ENCODE results near the gene HAT1.

Gene HAT1

GRCh38 chr2:171919453-171919852, 2.8 kb upstream of the HAT1 start:
- in situ Hi-C loops (cut with HindIII; ENCODE audit: low sequenced_read_pairs): no loop called here

GRCh38 chr2:171921970-171922229, 361 bp upstream of the HAT1 start:
- in situ Hi-C loops (cut with HindIII; ENCODE audit: low sequenced_read_pairs): no loop called here

GRCh38 chr2:171923206-171923605, 945 bp downstream of the HAT1 start:
- in situ Hi-C loops (cut with HindIII; ENCODE audit: low sequenced_read_pairs): no loop called here

GRCh38 chr2:171924170-171924942, 2.1 kb downstream of the HAT1 start:
- in situ Hi-C loops (cut with HindIII; ENCODE audit: low sequenced_read_pairs): no loop called here

GRCh38 chr2:171930385-171930784, 8.1 kb downstream of the HAT1 start:
- in situ Hi-C loops (cut with HindIII; ENCODE audit: low sequenced_read_pairs): no loop called here

- in situ Hi-C loops (cut with HindIII; ENCODE audit: low sequenced_read_pairs): no loop called here
These were observed 16.9 kb downstream of the HAT1 start for GRCh38 chr2:171939058-171939742.

- in situ Hi-C loops (cut with HindIII; ENCODE audit: low sequenced_read_pairs): no loop called here
These were observed 17.4 kb downstream of the HAT1 start for GRCh38 chr2:171939743-171940071.

- in situ Hi-C loops (cut with HindIII; ENCODE audit: low sequenced_read_pairs): no loop called here
These were observed 19.0 kb downstream of the HAT1 start for GRCh38 chr2:171941316-171941699.

- in situ Hi-C loops (cut with HindIII; ENCODE audit: low sequenced_read_pairs): no loop called here
These were observed 21.6 kb downstream of the HAT1 start for GRCh38 chr2:171943869-171944268.

- in situ Hi-C loops (cut with HindIII; ENCODE audit: low sequenced_read_pairs): no loop called here
These were observed 30.0 kb downstream of the HAT1 start for GRCh38 chr2:171952276-171952675.

- in situ Hi-C loops (cut with HindIII; ENCODE audit: low sequenced_read_pairs): no loop called here
These were observed 30.5 kb downstream of the HAT1 start for GRCh38 chr2:171952748-171953147.

GRCh38 chr2:171956135-171956825, 34.0 kb downstream of the HAT1 start:
- in situ Hi-C loops (cut with HindIII; ENCODE audit: low sequenced_read_pairs): no loop called here

- in situ Hi-C loops (cut with HindIII; ENCODE audit: low sequenced_read_pairs): no loop called here
These were observed 34.8 kb downstream of the HAT1 start for GRCh38 chr2:171957061-171957460.

GRCh38 chr2:171958475-171958874, 36.2 kb downstream of the HAT1 start:
- in situ Hi-C loops (cut with HindIII; ENCODE audit: low sequenced_read_pairs): no loop called here

GRCh38 chr2:171959998-171960397, 37.7 kb downstream of the HAT1 start:
- in situ Hi-C loops (cut with HindIII; ENCODE audit: low sequenced_read_pairs): no loop called here

GRCh38 chr2:171960570-171960969, 38.3 kb downstream of the HAT1 start:
- in situ Hi-C loops (cut with HindIII; ENCODE audit: low sequenced_read_pairs): no loop called here

GRCh38 chr2:171963198-171963597, 40.9 kb downstream of the HAT1 start:
- in situ Hi-C loops (cut with HindIII; ENCODE audit: low sequenced_read_pairs): no loop called here

- in situ Hi-C loops (cut with HindIII; ENCODE audit: low sequenced_read_pairs): no loop called here
These were observed 42.0 kb downstream of the HAT1 start for GRCh38 chr2:171964308-171964707.

GRCh38 chr2:171965238-171965637, 43.0 kb downstream of the HAT1 start:
- in situ Hi-C loops (cut with HindIII; ENCODE audit: low sequenced_read_pairs): no loop called here

GRCh38 chr2:171965661-171966060, 43.4 kb downstream of the HAT1 start:
- in situ Hi-C loops (cut with HindIII; ENCODE audit: low sequenced_read_pairs): no loop called here

- in situ Hi-C loops (cut with HindIII; ENCODE audit: low sequenced_read_pairs): no loop called here
These were observed 44.0 kb downstream of the HAT1 start for GRCh38 chr2:171966235-171966634.

GRCh38 chr2:171966688-171967087, 44.4 kb downstream of the HAT1 start:
- in situ Hi-C loops (cut with HindIII; ENCODE audit: low sequenced_read_pairs): no loop called here

Data from DLD1 (cell line).